Fibroblast of lung (primary cell): ENCODE data around the gene NPR2.

Experiments used
- EZH2 ChIP-seq: IDR thresholded peaks from 2 replicates; pipeline ENCODE4 v1.5.1; 2012; ENCODE audit warnings: low read length, control low read depth, mild to moderate bottlenecking; ENCODE audit errors: missing control alignments
- TF ChIP-seq, protein P1 (sequence below), 2 donors: IDR thresholded peaks in 1 of 2; conservative IDR thresholded peaks in 1 of 2; 1 replicate in 1 of 2; 2 replicates in 1 of 2; pipeline ENCODE4 v1.5.1; 2011 to 2012; ENCODE audit warnings: low read length in 2 of 2, control low read depth in 1 of 2, inconsistent platforms in 1 of 2, low read depth in 1 of 2, mild to moderate bottlenecking in 1 of 2

GRCh38 chr9:35754264-35754663 lies 37.1 kb upstream of the NPR2 start, which contains the start of gene MSMP:
- TF ChIP-seq, protein P1, sequence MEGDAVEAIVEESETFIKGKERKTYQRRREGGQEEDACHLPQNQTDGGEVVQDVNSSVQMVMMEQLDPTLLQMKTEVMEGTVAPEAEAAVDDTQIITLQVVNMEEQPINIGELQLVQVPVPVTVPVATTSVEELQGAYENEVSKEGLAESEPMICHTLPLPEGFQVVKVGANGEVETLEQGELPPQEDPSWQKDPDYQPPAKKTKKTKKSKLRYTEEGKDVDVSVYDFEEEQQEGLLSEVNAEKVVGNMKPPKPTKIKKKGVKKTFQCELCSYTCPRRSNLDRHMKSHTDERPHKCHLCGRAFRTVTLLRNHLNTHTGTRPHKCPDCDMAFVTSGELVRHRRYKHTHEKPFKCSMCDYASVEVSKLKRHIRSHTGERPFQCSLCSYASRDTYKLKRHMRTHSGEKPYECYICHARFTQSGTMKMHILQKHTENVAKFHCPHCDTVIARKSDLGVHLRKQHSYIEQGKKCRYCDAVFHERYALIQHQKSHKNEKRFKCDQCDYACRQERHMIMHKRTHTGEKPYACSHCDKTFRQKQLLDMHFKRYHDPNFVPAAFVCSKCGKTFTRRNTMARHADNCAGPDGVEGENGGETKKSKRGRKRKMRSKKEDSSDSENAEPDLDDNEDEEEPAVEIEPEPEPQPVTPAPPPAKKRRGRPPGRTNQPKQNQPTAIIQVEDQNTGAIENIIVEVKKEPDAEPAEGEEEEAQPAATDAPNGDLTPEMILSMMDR (conservative IDR thresholded peaks at IDR 0.05 in 1 of 2, IDR thresholded peaks at IDR 0.05 in 1 of 2; ENCODE audit: low read depth in 1 of 2, low read length in 2 of 2): no peak
- no peak for TF ChIP-seq EZH2
